Mucosa of rectum (tissue), 2 donors: Measurements from ENCODE around the gene SHC3.
A peak's percentile ranks its signal among the peaks of the same experiment; 100 is the strongest.

Experiments used
- H3K27ac ChIP-seq, 2 donors: one replicate each; pipeline ENCODE4 v1.7.0; 2013; ENCODE audit warnings: inconsistent platforms in 2 of 2, low read depth in 2 of 2, low read length in 2 of 2
- H3K27me3 ChIP-seq, 2 donors: one replicate each; pipeline ENCODE4 v1.7.0; 2013; ENCODE audit warnings: low read length in 2 of 2; ENCODE audit not compliant: control insufficient read depth in 2 of 2, insufficient read depth in 2 of 2
- H3K36me3 ChIP-seq, 2 donors: one replicate each; pipeline ENCODE4 v1.7.0; 2013; ENCODE audit warnings: low read length in 2 of 2; ENCODE audit not compliant: control insufficient read depth in 2 of 2, insufficient read depth in 2 of 2
- H3K4me1 ChIP-seq, 2 donors: one replicate each; pipeline ENCODE4 v1.7.0; 2013; ENCODE audit warnings: low read length in 2 of 2, mild to moderate bottlenecking in 1 of 2; ENCODE audit not compliant: control insufficient read depth in 2 of 2, insufficient read depth in 2 of 2
- H3K4me3 ChIP-seq, 2 donors: one replicate each; pipeline ENCODE4 v1.7.0; 2013; ENCODE audit warnings: low read length in 2 of 2
- H3K9ac ChIP-seq, 2 donors: one replicate each; pipeline ENCODE4 v1.7.0; 2013; ENCODE audit warnings: low read length in 2 of 2, low read depth in 1 of 2, mild to moderate bottlenecking in 1 of 2
- H3K9me3 ChIP-seq, 2 donors: one replicate each; pipeline ENCODE4 v1.7.0; 2013; ENCODE audit warnings: low read length in 2 of 2; ENCODE audit not compliant: control insufficient read depth in 2 of 2
- donor health status: healthy.
- donor health status: Normal muscosa, but diverticular disease.

Gene SHC3

GRCh38 chr9:88993327-88993726 lies 185.3 kb downstream of the SHC3 start:
- H3K27ac ChIP-seq = no peak overlapping the region
- H3K36me3 ChIP-seq = no peaks in the 10 kb centered on the region
- peaks cover 0 to 5% of the 10 kb centered on the region in 2 donors for H3K4me1 ChIP-seq
- H3K27me3 ChIP-seq = peaks cover 6 to 7% of the 10 kb centered on the region in 2 donors
- H3K9me3 ChIP-seq = no peaks in the 10 kb centered on the region
- H3K4me3 ChIP-seq = no peak overlapping the region
- H3K9ac ChIP-seq = no peak overlapping the region

- no peak overlapping the region for H3K4me3 ChIP-seq
- H3K9ac ChIP-seq = no peak overlapping the region
- peaks cover 6 to 7% of the 10 kb centered on the region in 2 donors for H3K27me3 ChIP-seq
- H3K9me3 ChIP-seq = no peaks in the 10 kb centered on the region
- H3K4me1 ChIP-seq = peaks cover 0 to 5% of the 10 kb centered on the region in 2 donors
- no peak overlapping the region for H3K27ac ChIP-seq
- no peaks in the 10 kb centered on the region for H3K36me3 ChIP-seq
These were observed 186.1 kb downstream of the SHC3 start for GRCh38 chr9:88992556-88992955.

- Histone ChIP-seq H3K4me3 (peak within 1 kb of the TSS; percentile 40 to 70), H3K4me1 (peaks cover 0 to 5% of the 10 kb centered on the region in 2 donors), H3K9me3 (no peaks in the 10 kb centered on the region), H3K9ac (peak within 1 kb of the TSS in 1 of 2 donors; percentile 20), H3K36me3 (no peaks in the 10 kb centered on the region), H3K27me3 (peaks cover 6 to 7% of the 10 kb centered on the region in 2 donors), H3K27ac (peak within 1 kb of the TSS; percentile 38 to 40)
These were observed 187.3 kb downstream of the SHC3 start, which contains the start of gene S1PR3 for GRCh38 chr9:88991066-88992034. Gene S1PR3, plus strand, starts transcription at chr9:88991468. Its CDS starts 9,733 bp downstream, at chr9:89001201.

- Histone ChIP-seq H3K36me3 (no peaks in the 10 kb centered on the region), H3K4me1 (peaks cover 0 to 5% of the 10 kb centered on the region in 2 donors), H3K9me3 (no peaks in the 10 kb centered on the region), H3K27me3 (peaks cover 6 to 7% of the 10 kb centered on the region in 2 donors), H3K27ac (no peak overlapping the region), H3K4me3 (peak overlapping the region in 1 of 2 donors; percentile 20), H3K9ac (no peak overlapping the region)
These were observed 187.9 kb downstream of the SHC3 start for GRCh38 chr9:88990729-88991065.

GRCh38 chr9:88990041-88990728 lies 188.4 kb downstream of the SHC3 start:
- no peak overlapping the region for H3K9ac ChIP-seq
- H3K9me3 ChIP-seq = no peaks in the 10 kb centered on the region
- no peaks in the 10 kb centered on the region for H3K36me3 ChIP-seq
- H3K27ac ChIP-seq = no peak overlapping the region
- peaks cover 6 to 7% of the 10 kb centered on the region in 2 donors for H3K27me3 ChIP-seq
- H3K4me1 ChIP-seq = peaks cover 0 to 5% of the 10 kb centered on the region in 2 donors
- no peak overlapping the region for H3K4me3 ChIP-seq

- H3K27ac ChIP-seq = no peak overlapping the region
- H3K4me3 ChIP-seq = no peak overlapping the region
- H3K9ac ChIP-seq = no peak overlapping the region
- no peaks in the 10 kb centered on the region for H3K36me3 ChIP-seq
- H3K9me3 ChIP-seq = no peaks in the 10 kb centered on the region
- H3K4me1 ChIP-seq = peaks cover 0 to 5% of the 10 kb centered on the region in 2 donors
- H3K27me3 ChIP-seq = peaks cover 6 to 7% of the 10 kb centered on the region in 2 donors
These were observed 189.6 kb downstream of the SHC3 start for GRCh38 chr9:88988796-88989641.

- Histone ChIP-seq H3K36me3 (no peaks in the 10 kb centered on the region), H3K9me3 (no peaks in the 10 kb centered on the region), H3K4me3 (no peak overlapping the region), H3K9ac (no peak overlapping the region), H3K27ac (no peak overlapping the region), H3K27me3 (peaks cover 3 to 6% of the 10 kb centered on the region in 2 donors), H3K4me1 (peaks cover 0 to 5% of the 10 kb centered on the region in 2 donors)
These were observed 191.0 kb downstream of the SHC3 start for GRCh38 chr9:88987661-88988060.

- no peak overlapping the region for H3K27ac ChIP-seq
- peaks cover 0 to 1% of the 10 kb centered on the region in 2 donors for H3K27me3 ChIP-seq
- H3K4me1 ChIP-seq = peaks cover 0 to 1% of the 10 kb centered on the region in 2 donors
- H3K4me3 ChIP-seq = no peak overlapping the region
- no peak overlapping the region for H3K9ac ChIP-seq
- no peaks in the 10 kb centered on the region for H3K36me3 ChIP-seq
- no peaks in the 10 kb centered on the region for H3K9me3 ChIP-seq
These were observed 191.8 kb downstream of the SHC3 start for GRCh38 chr9:88986776-88987175.

- H3K27ac ChIP-seq = no peak overlapping the region
- H3K4me3 ChIP-seq = no peak overlapping the region
- H3K4me1 ChIP-seq = no peaks in the 10 kb centered on the region
- no peak overlapping the region for H3K9ac ChIP-seq
- H3K36me3 ChIP-seq = no peaks in the 10 kb centered on the region
- no peaks in the 10 kb centered on the region for H3K9me3 ChIP-seq
- H3K27me3 ChIP-seq = no peaks in the 10 kb centered on the region
These were observed 193.0 kb downstream of the SHC3 start for GRCh38 chr9:88985616-88986015.
